ENCODE data around the gene ADAT1. TPM values are rescaled to one million over a fixed set of nuclear protein-coding genes. Genes with fewer than 3 reads are reported as not detected.

Gene ADAT1
- total and polyA plus RNA-seq, 2 of the 13 experiments (the other 11 are each of a cell fraction or from before 2014, with no cell fraction given), result 18.4 to 40.8 TPM

- TF ChIP-seq KDM5A (IDR thresholded peaks at IDR 0.05; ENCODE audit: borderline replicate concordance, low read length), result peak; percentile 84; the same call in 1 of the 2 replicates
- no peak for TF ChIP-seq FOXM1 (CRISPR knock-in tag; IDR thresholded peaks at IDR 0.05)
- peak; percentile 58 for TF ChIP-seq ZBTB40 (IDR thresholded peaks at IDR 0.05)
- TF ChIP-seq ZBTB40 (CRISPR knock-in tag; IDR thresholded peaks at IDR 0.05), result peak; percentile 76
- TF ChIP-seq SPEN (CRISPR knock-in tag; IDR thresholded peaks at IDR 0.05; ENCODE audit: low read depth), result peak; percentile 91
- TF ChIP-seq KMT2A (CRISPR knock-in tag; IDR thresholded peaks at IDR 0.05), result peak; percentile 86
- TF ChIP-seq KMT2B (CRISPR knock-in tag; IDR thresholded peaks at IDR 0.05), result peak; percentile 91
- TF ChIP-seq ZNF205 (CRISPR knock-in tag; IDR thresholded peaks at IDR 0.05), result peak; percentile 89
- no peak; the same call in none of the 2 replicates for TF ChIP-seq MYNN (CRISPR knock-in tag; IDR thresholded peaks at IDR 0.05; ENCODE audit: low read depth)
- no peak for TF ChIP-seq ZFP36 (IDR thresholded peaks at IDR 0.05; ENCODE audit: borderline replicate concordance, low read depth, low read length, partially characterized antibody)
- TF ChIP-seq DZIP1 (CRISPR knock-in tag; IDR thresholded peaks at IDR 0.05), result no peak
- no peak for TF ChIP-seq ZNF546 (CRISPR knock-in tag; conservative IDR thresholded peaks at IDR 0.05)
- TF ChIP-seq TOPORS (CRISPR knock-in tag; IDR thresholded peaks at IDR 0.05), result no peak
- TF ChIP-seq ZNF282 (IDR thresholded peaks at IDR 0.05; ENCODE audit: partially characterized antibody), result no peak
- no peak for TF ChIP-seq ZFP82 (CRISPR knock-in tag; IDR thresholded peaks at IDR 0.05; ENCODE audit: borderline replicate concordance)
- no peak for TF ChIP-seq CHD4 (IDR thresholded peaks at IDR 0.05; ENCODE audit: borderline replicate concordance, low read length)
- peak; percentile 16; the same call in 1 of the 2 replicates for TF ChIP-seq FOXJ3 (CRISPR knock-in tag; IDR thresholded peaks at IDR 0.05; ENCODE audit: borderline replicate concordance)
- TF ChIP-seq ZFAT (CRISPR knock-in tag; conservative IDR thresholded peaks at IDR 0.05), result no peak
- no peak for TF ChIP-seq ZNF235 (CRISPR knock-in tag; IDR thresholded peaks at IDR 0.05; ENCODE audit: borderline replicate concordance)
Observed at GRCh38 chr16:75622761-75623605, at the start of gene ADAT1 (continued).
